HG02852 (cell line): Measurements from ENCODE around the gene OCIAD2.
"Not testable (repeated sequence)": the region's sequence is repeated elsewhere in the genome, so short reads cannot be mapped to it uniquely, and the experiment has no call there.

Experiments
- ATAC-seq: cut with Tn5 transposase; IDR thresholded peaks from one replicate; pipeline ENCODE4 v1.9.1; 2021; ENCODE audit warnings: mild to moderate bottlenecking, moderate library complexity; ENCODE audit not compliant: unreplicated experiment

Gene OCIAD2

DNA sequence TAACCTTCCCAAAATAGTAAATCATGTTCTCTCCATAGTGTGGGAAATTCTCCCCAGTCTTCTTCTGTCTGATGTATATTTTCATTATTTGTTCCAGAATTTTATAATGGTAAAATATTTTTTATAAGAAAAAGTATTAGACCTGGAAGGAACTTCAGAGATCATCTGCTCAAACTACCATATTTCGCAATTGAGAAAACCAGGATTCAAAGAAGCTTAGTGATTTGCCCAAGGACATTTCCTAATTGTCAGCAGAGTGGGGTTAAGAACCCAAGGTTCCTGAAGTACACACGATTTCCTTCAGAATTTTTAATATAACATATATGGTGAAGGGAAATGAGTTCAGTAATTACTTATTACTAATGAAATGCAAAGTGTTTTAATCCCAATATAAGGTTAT, 51.6 kb downstream of the OCIAD2 start:
- no peak for ATAC-seq

- ATAC-seq = no peak
These were observed 52.2 kb downstream of the OCIAD2 start for GRCh38 chr4:48854395-48854683.

- ATAC-seq = no peak
These were observed 52.8 kb downstream of the OCIAD2 start for GRCh38 chr4:48853604-48854394.

DNA sequence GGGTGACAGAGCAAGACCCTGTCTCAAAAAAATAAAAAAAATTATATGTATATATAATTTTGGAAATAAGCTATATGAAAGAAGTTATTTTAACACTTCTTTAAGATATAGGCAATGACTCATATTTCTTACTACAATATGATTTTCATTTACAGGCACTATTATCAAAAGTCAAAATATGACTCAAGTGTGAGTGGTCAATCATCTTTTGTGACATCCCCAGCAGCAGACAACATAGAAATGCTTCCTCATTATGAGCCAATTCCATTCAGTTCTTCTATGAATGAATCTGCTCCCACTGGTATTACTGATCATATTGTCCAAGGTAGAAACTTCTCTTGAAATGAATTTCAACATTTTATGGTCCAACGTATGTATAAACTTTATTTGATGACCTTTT, 54.9 kb downstream of the OCIAD2 start:
- ATAC-seq = no peak

DNA sequence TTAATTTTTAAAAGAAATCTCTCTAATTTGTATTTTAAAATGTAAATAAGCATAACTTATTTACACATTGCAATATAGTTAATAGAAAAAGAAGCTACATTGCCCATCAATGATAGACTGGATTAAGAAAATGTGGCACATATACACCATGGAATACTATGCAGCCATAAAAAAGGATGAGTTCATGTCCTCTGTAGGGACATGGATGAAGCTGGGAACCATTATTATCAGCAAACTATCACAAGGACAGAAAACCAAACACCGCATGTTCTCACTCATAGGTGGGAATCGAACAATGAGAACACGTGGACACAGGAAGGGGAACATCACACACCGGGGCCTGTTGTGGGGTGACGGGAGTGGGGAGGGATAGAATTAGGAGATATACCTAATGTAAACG, 57.8 kb downstream of the OCIAD2 start:
- not testable (repeated sequence) for ATAC-seq

GRCh38 chr4:48844843-48845242, 61.7 kb downstream of the OCIAD2 start:
- no peak for ATAC-seq

DNA sequence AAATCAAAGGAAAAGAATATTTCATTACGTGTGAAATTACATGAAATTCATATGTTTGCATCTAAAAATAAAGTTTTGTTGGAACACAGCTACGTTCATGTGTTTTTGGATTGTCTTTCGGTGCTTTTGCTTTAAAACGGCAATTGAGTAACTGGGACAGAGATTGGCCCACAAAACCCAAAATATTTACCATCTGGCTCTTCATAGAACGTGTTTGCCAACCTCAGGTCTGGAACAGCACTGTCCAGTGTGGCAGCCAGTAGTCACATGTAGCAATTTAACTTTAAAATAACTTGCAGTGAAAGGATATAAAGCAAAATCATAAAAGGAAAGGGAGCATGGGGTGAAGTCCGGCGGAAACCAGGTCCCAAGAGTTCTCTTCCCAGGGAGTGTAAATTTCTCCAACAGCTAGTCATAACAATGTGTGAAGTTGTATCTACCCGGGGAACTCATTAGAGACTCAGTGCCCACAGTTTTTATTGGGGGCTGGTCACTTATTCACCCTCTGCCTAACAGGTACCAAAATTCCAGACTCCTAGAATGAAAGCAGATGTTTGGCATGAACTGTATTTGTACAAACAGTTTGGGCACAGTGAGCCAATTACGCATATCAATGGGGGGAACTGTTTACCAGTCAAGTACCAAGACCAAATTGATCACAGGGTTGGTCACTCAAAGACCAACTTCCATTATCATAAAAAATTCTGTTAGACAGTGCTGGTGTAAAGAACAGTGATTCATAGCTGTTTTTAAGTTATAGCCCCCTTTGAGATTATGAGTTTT, 65.3 kb downstream of the OCIAD2 start:
- ATAC-seq = no peak

DNA sequence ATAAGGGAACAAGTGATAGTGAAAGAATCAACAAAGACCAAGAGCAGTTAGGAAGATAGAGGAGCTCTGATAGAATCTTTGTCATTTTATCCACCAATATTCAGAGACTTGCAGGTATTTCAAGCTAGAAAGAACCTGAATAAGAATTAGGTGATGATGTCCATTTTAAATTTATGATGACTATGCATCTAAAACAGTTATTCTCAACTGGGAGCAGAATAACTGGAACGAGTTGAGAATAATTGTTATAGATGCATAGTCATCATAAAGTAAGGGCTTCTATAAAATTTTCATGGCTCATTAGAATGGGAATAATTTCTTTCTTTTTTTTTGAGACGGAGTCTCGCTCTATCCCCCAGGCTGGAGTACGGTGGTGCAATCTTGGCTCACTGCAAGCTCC, 69.9 kb downstream of the OCIAD2 start:
- no peak for ATAC-seq
